Measurements from ENCODE around the gene STARD13. TPM values are rescaled to one million over a fixed set of nuclear protein-coding genes. Genes with fewer than 3 reads are reported as not detected.

STARD13 gene
- total RNA-seq, 1 experiment from 2014 or later: 2.1 TPM

GRCh38 chr13:33322543-33322809 is 36.9 kb upstream of the STARD13 start:
- H3K9me3 ChIP-seq (ENCODE audit: control insufficient read depth, low read depth, low read length): no peaks in the 10 kb centered on the region
- H3K27me3 Mint-ChIP-seq (ENCODE audit: low read depth): no peaks in the 10 kb centered on the region
- no peak overlapping the region for H3K27ac Mint-ChIP-seq
- no peak overlapping the region for H3K9ac ChIP-seq (ENCODE audit: extremely low read depth, insufficient read length, low read length)
- no peak overlapping the region for H4K8ac ChIP-seq (replicated peaks; ENCODE audit: insufficient read length, low read depth, low read length)
- H3K4ac ChIP-seq (ENCODE audit: low read depth, low read length): no peak overlapping the region
- DNase-seq: no peak
- H3K79me2 ChIP-seq (ENCODE audit: insufficient read depth, low read length): no peaks in the 10 kb centered on the region
- no peaks in the 10 kb centered on the region for H3K23me2 ChIP-seq (ENCODE audit: insufficient read length, low read depth, low read length, poor library complexity, severe bottlenecking)
- no peaks in the 10 kb centered on the region for H3K27me3 ChIP-seq (ENCODE audit: insufficient read depth, low read length)
- H4K5ac ChIP-seq (ENCODE audit: insufficient read length, low read depth, low read length): no peak overlapping the region
- H2AK5ac ChIP-seq (ENCODE audit: insufficient read length, low read length): no peak overlapping the region
- H3K4me2 ChIP-seq (ENCODE audit: insufficient read depth, insufficient read length, low read length): no peak overlapping the region
- no peak overlapping the region for H2BK15ac ChIP-seq (ENCODE audit: low read depth, low read length)
- H2BK12ac ChIP-seq (ENCODE audit: insufficient read length, low read depth, low read length): no peak overlapping the region
- no peak overlapping the region for H3K23ac ChIP-seq (ENCODE audit: insufficient read length, low read depth, low read length)
- no CpG with 5 or more reads among the region's 5 CpGs for WGBS (ENCODE audit: extremely low coverage, insufficient read length, low lambda C conversion rate)
- no peak overlapping the region for H2AFZ ChIP-seq (ENCODE audit: low read length)
- H3K4me3 Mint-ChIP-seq: no peak overlapping the region
- TF ChIP-seq CTCF (conservative IDR thresholded peaks at IDR 0.05): no peak
- no peaks in the 10 kb centered on the region for H3K36me3 Mint-ChIP-seq (ENCODE audit: insufficient read depth in 1 of 3, low read depth in 3 of 3)
- H3T11ph ChIP-seq (ENCODE audit: low read length): no peak overlapping the region
- H4K91ac ChIP-seq (ENCODE audit: insufficient read length, low read depth, low read length): no peak overlapping the region
- H2BK20ac ChIP-seq (ENCODE audit: low read depth, low read length, poor library complexity, severe bottlenecking): no peak overlapping the region
- no peak overlapping the region for H3K14ac ChIP-seq (ENCODE audit: insufficient read depth, low read length)
- no peak overlapping the region for H3K27ac ChIP-seq (ENCODE audit: insufficient read length, low read depth, low read length)
- H2BK120ac ChIP-seq (ENCODE audit: low read depth, low read length, poor library complexity, severe bottlenecking): no peak overlapping the region
- H3K18ac ChIP-seq (ENCODE audit: insufficient read length, low read depth, low read length): no peak overlapping the region
- no peaks in the 10 kb centered on the region for H3K79me1 ChIP-seq (ENCODE audit: insufficient read depth, low read depth, low read length, poor library complexity, severe bottlenecking)
- no peaks in the 10 kb centered on the region; the same call in 1 of the 2 replicates for H3K4me1 ChIP-seq (ENCODE audit: insufficient read depth, low read length)
- H2BK5ac ChIP-seq (ENCODE audit: insufficient read length, low read length): no peak overlapping the region
- no peaks in the 10 kb centered on the region for H4K20me1 ChIP-seq (ENCODE audit: control insufficient read depth, insufficient read depth, insufficient read length)
- H3K56ac ChIP-seq (ENCODE audit: insufficient read length, low read depth, low read length): no peak overlapping the region
- H3K9me3 Mint-ChIP-seq: no peaks in the 10 kb centered on the region
- peaks cover 0 to 4% of the 10 kb centered on the region in 2 experiments; a peak in 2 of 4 replicates for H3K4me1 Mint-ChIP-seq

Data from H9 (cell line).